Activated B cell treated with CpG ODN at 0.5 μM for 24 hours (primary cell): Measurements from ENCODE around the gene NPRL2. TPM values are rescaled to one million over a fixed set of nuclear protein-coding genes. Genes with fewer than 3 reads are reported as not detected.

ENCODE experiments used
- ATAC-seq: fragments of 200-7000 bp; cut with Tn5 transposase; one replicate; pipeline ENCODE4 v1.10.0; 2021; ENCODE audit warnings: low read depth, mild to moderate bottlenecking, moderate library complexity
- CTCF ChIA-PET: fragments of 350-600 bp; sonication (Branson Sonifier 250); formaldehyde crosslinking; loops from one replicate; lab custom pipeline; 2021; ENCODE audit warnings: antibody characterized with exemption; lab: Charles Lee
- POLR2A ChIA-PET: fragments of 350-600 bp; sonication (Branson Sonifier 250); formaldehyde crosslinking; loops from one replicate; lab custom pipeline; 2021; ENCODE audit warnings: antibody characterized with exemption; lab: Charles Lee
- DNase-seq: peaks from one replicate; pipeline ENCODE4 v3.0.0; 2022
- H3K27ac Mint-ChIP-seq: one replicate; pipeline ENCODE4 v1.8.0; 2020; ENCODE audit warnings: mixed read lengths
- H3K27me3 Mint-ChIP-seq: one replicate; pipeline ENCODE4 v1.8.0; 2021; ENCODE audit warnings: mixed read lengths
- H3K36me3 Mint-ChIP-seq: one replicate; pipeline ENCODE4 v1.8.0; 2021; ENCODE audit warnings: low read depth, mixed read lengths
- H3K4me1 Mint-ChIP-seq: one replicate; pipeline ENCODE4 v1.8.0; 2021; ENCODE audit warnings: mixed read lengths
- H3K4me3 Mint-ChIP-seq: one replicate; pipeline ENCODE4 v1.8.0; 2020; ENCODE audit warnings: mild to moderate bottlenecking, mixed read lengths
- H3K9me3 Mint-ChIP-seq: one replicate; pipeline ENCODE4 v1.8.0; 2020; ENCODE audit warnings: mixed read lengths
- CTCF ChIP-seq: fragments of 200-600 bp; IDR thresholded peaks from one replicate; pipeline ENCODE4 v1.8.0; 2022; ENCODE audit warnings: antibody characterized with exemption, mild to moderate bottlenecking
- intact Hi-C: fragments of 100-400 bp; cut with micrococcal nuclease; formaldehyde crosslinking; loops from one replicate; pipeline ENCODE4 v1.15.1; 2024
- total RNA-seq: library from RNA; stranded (reverse); gene quantifications from 2 replicates; pipeline ENCODE4 v1.2.3, GENCODE V29; 2022

Gene NPRL2
- total RNA-seq, 1 donor from 2014 or later, result 23.6 TPM

- DNase-seq (no peak), ATAC-seq (no peak)
- CTCF ChIA-PET, result interaction anchor here (1.5 kb wide), 1 partner anchor 23 kb away, joined by 3 read pairs; no protein-coding TSS in a partner anchor
- H3K36me3 Mint-ChIP-seq, result peaks cover 55% of the 10 kb centered on the region
- H3K4me3 Mint-ChIP-seq, result no peak overlapping the region
- intact Hi-C loops, result loop anchor here (10.0 kb wide), 1 partner anchor 1702 kb away; the partner anchor contains the start of gene DUSP7
- POLR2A ChIA-PET, result interaction anchor here (0.5 to 1.5 kb wide), 7 partner anchors 12 to 908 kb away, joined by 3 to 12 read pairs (median 4); partner anchors contain the start of genes HYAL3, NAA80 and RASSF1
- H3K4me1 Mint-ChIP-seq, result peaks cover 66% of the 10 kb centered on the region
- no peak for TF ChIP-seq CTCF
- H3K27me3 Mint-ChIP-seq, result no peaks in the 10 kb centered on the region
- no peaks in the 10 kb centered on the region for H3K9me3 Mint-ChIP-seq
- no peak overlapping the region for H3K27ac Mint-ChIP-seq
Measured at GRCh38 chr3:50352781-50353180, 2.2 kb upstream of the NPRL2 start.

- ChIA-PET CTCF (interaction anchor here (1.1 to 5.5 kb wide), 3 partner anchors 11 to 191 kb away, joined by 3 to 64 read pairs (median 6); partner anchors contain the start of gene RASSF1), POLR2A (interaction anchor here (0.9 to 6.9 kb wide), 13 partner anchors 8 to 1257 kb away, joined by 3 to 195 read pairs (median 14); partner anchors contain the start of genes C3orf18, HEMK1, HYAL3 and NAA80)
- H3K9me3 Mint-ChIP-seq, result no peaks in the 10 kb centered on the region
- ATAC-seq (no peak), DNase-seq (no peak)
- H3K36me3 Mint-ChIP-seq, result peaks cover 50% of the 10 kb centered on the region
- H3K27me3 Mint-ChIP-seq, result no peaks in the 10 kb centered on the region
- peak overlapping the region; percentile 97 for H3K4me3 Mint-ChIP-seq
- H3K27ac Mint-ChIP-seq, result peak overlapping the region; percentile 99
- intact Hi-C loops, result loop anchor here (1.0 to 10.0 kb wide), 6 partner anchors 8 to 1703 kb away; partner anchors contain the start of genes DUSP7, HEMK1, HYAL3 and MAPKAPK3
- H3K4me1 Mint-ChIP-seq, result peaks cover 60% of the 10 kb centered on the region
- no peak for TF ChIP-seq CTCF
Measured at GRCh38 chr3:50351323-50351697, 735 bp upstream of the NPRL2 start.

- Mint-ChIP-seq H3K4me1 (peaks cover 59% of the 10 kb centered on the region), H3K9me3 (no peaks in the 10 kb centered on the region), H3K27ac (peak overlapping the region; percentile 99), H3K27me3 (no peaks in the 10 kb centered on the region), H3K4me3 (peak overlapping the region; percentile 97), H3K36me3 (peaks cover 41% of the 10 kb centered on the region)
- ChIA-PET POLR2A (interaction anchor here (0.6 to 6.9 kb wide), 14 partner anchors 8 to 240 kb away, joined by 3 to 195 read pairs (median 12); partner anchors contain the start of genes C3orf18, HEMK1, HYAL3 and IFRD2), CTCF (interaction anchor here (1.1 to 5.5 kb wide), 3 partner anchors 10 to 192 kb away, joined by 3 to 64 read pairs (median 6); partner anchors contain the start of gene RASSF1)
- no peak for DNase-seq
- intact Hi-C loops, result loop anchor here (1.0 to 10.0 kb wide), 6 partner anchors 10 to 1705 kb away; partner anchors contain the start of genes CISH, DUSP7, IFRD2 and MAPKAPK3
- TF ChIP-seq CTCF, result no peak
- ATAC-seq, result no peak
Measured at GRCh38 chr3:50350213-50350526, 405 bp downstream of the NPRL2 start.

- Mint-ChIP-seq H3K9me3 (no peaks in the 10 kb centered on the region), H3K27ac (peak overlapping the region; percentile 63), H3K36me3 (peaks cover 19% of the 10 kb centered on the region), H3K27me3 (no peaks in the 10 kb centered on the region), H3K4me3 (no peak overlapping the region), H3K4me1 (peaks cover 58% of the 10 kb centered on the region)
- intact Hi-C loops, result loop anchor here (1.0 kb wide), 1 partner anchor 89 kb away; no protein-coding TSS in a partner anchor
- TF ChIP-seq CTCF, result no peak
- POLR2A ChIA-PET, result interaction anchor here (0.6 to 6.9 kb wide), 7 partner anchors 9 to 1024 kb away, joined by 3 to 195 read pairs (median 4); partner anchors contain the start of gene RASSF1
- DNase-seq (peak; percentile 59), ATAC-seq (peak; percentile 15)
- CTCF ChIA-PET, result interaction anchor here (0.8 to 5.5 kb wide), 8 partner anchors 9 to 269 kb away, joined by 3 to 64 read pairs (median 4); partner anchors contain the start of genes CISH and TMEM115
Measured at GRCh38 chr3:50347187-50347813, 3.3 kb downstream of the NPRL2 start.
